H1 (cell line): ENCODE measurements around the gene FGF2. TPM values are rescaled to one million over a fixed set of nuclear protein-coding genes. Genes with fewer than 3 reads are reported as not detected.

Experiments
- CHD7 ChIP-seq: fragments of 300-600 bp; sonication (generic); IDR thresholded peaks from 2 replicates; pipeline ENCODE4 v1.7.1; 2012; ENCODE audit warnings: low read length, moderate library complexity, mild to moderate bottlenecking, inconsistent platforms; ENCODE audit not compliant: insufficient replicate concordance
- polyA plus RNA-seq, 7 experiments: library from polyadenylated mRNA; depleted of rRNA in 3 of 7; stranded (reverse) in 5 of 7; unstranded in 2 of 7; fragments of >200 nt in 5 of 7; fragments of 200-250 nt in 2 of 7; gene quantifications; 1 replicate in 5 of 7; 2 replicates in 1 of 7; 4 replicates in 1 of 7; pipeline versions ENCODE4 v1.2.1 to v1.2.3, GENCODE V29; 2011 to 2013; ENCODE audit warnings: missing spikeins in 2 of 7, mixed read lengths in 2 of 7
- total RNA-seq: library from RNA; stranded (reverse); fragmentation: NEBNext Ultra II Directional; extraction: Animal tissue kit (Norgen Biotek cat#: 25700); gene quantifications from 2 replicates; pipeline ENCODE4 v1.2.1, GENCODE V29; 2021

FGF2 gene
- total and polyA plus RNA-seq, 2 of the 8 experiments (the other 6 are each of a cell fraction or from before 2014, with no cell fraction given) = 23.4 to 145 TPM

GRCh38 chr4:122890147-122890795, 63.6 kb downstream of the FGF2 start (continued):
- TF ChIP-seq CHD7 = no peak
